Activated naive CD8-positive, alpha-beta T cell treated with anti-CD3 and anti-CD28 coated beads, Interleukin-2, amount 10 ng/mL, durations not matched to agents 7 days and 5 days (primary cell): ENCODE data around the gene CROCC2. TPM values are rescaled to one million over a fixed set of nuclear protein-coding genes. Genes with fewer than 3 reads are reported as not detected.

ENCODE experiments used
- total RNA-seq, 2 experiments: library from RNA; stranded (reverse); gene quantifications; one replicate each; pipeline ENCODE4 v1.2.3, GENCODE V29; 2021

CROCC2 gene
- total RNA-seq, 2 experiments from 2014 or later = not detected

Other genes with a start within 250 kb of the CROCC2 start
- not detected for gene AQP12B, start 223.5 kb upstream of the CROCC2 start, total RNA-seq
- gene AQP12A, start 214.5 kb upstream of the CROCC2 start, total RNA-seq = not detected
- gene KIF1A, start 86.1 kb upstream of the CROCC2 start, total RNA-seq = 1 to 10 TPM; 2.0 to 2.3 TPM
- not detected for gene AGXT, start 37.5 kb upstream of the CROCC2 start, total RNA-seq
- not detected for gene MAB21L4, start 10.2 kb upstream of the CROCC2 start, total RNA-seq
- gene SNED1, start 92.3 kb downstream of the CROCC2 start, total RNA-seq = 10 to 100 TPM; 14.5 to 18.7 TPM
- 10 to 100 TPM; 88.1 to 88.9 TPM for gene MTERF4, start 196.0 kb downstream of the CROCC2 start, total RNA-seq
- 100 to 1,000 TPM; 132 to 153 TPM for gene PASK, start 243.1 kb downstream of the CROCC2 start, total RNA-seq
- 10 to 100 TPM; 78.8 to 84.6 TPM for gene PPP1R7, start 244.1 kb downstream of the CROCC2 start, total RNA-seq